NOMO-1 treated with DMSO at 0.1 percent for 48 hours (cell line): Measurements from ENCODE around the gene OIP5.
"Not testable (repeated sequence)": the region's sequence is repeated elsewhere in the genome, so short reads cannot be mapped to it uniquely, and the experiment has no call there.

Experiments
- DNase-seq: peaks from one replicate; lab custom pipeline; 2025; ENCODE audit not compliant: unreplicated experiment; lab: John Stamatoyannopoulos, UW

Gene OIP5

GRCh38 chr15:41260924-41261323 lies 71.5 kb downstream of the OIP5 start:
- not testable (repeated sequence) for DNase-seq

GRCh38 chr15:41259546-41260189 lies 72.7 kb downstream of the OIP5 start:
- no peak for DNase-seq
